HEK293 (cell line): Measurements from ENCODE around the gene SLC38A10.

ENCODE experiments used
- CTCF ChIA-PET: fragments of 350-600 bp; formaldehyde crosslinking; extraction: SDS; loops from one replicate; lab custom pipeline; 2021; ENCODE audit warnings: antibody characterized with exemption; lab: Yijun Ruan, JAX
- POLR2A ChIA-PET: fragments of 300-600 bp; formaldehyde crosslinking; extraction: SDS; loops from one replicate; lab custom pipeline; 2020; ENCODE audit warnings: antibody characterized with exemption, inconsistent platforms; lab: Yijun Ruan, JAX
- H3K27ac ChIP-seq: fragments of 200-500 bp; sonication (Bioruptor generic); 2 replicates; pipeline ENCODE4 v1.5.1; 2014; ENCODE audit warnings: low read depth, low read length, control low read depth, inconsistent platforms; ENCODE audit errors: extremely low read depth
- H3K36me3 ChIP-seq, 2 experiments: fragments of 200-500 bp in 1 of 2; sonication (Bioruptor generic) in 1 of 2; 1 replicate in 1 of 2; 2 replicates in 1 of 2; pipeline ENCODE4 v1.5.1; 2014 to 2017; ENCODE audit warnings: inconsistent platforms in 2 of 2, low read length in 2 of 2; ENCODE audit not compliant: control insufficient read depth in 2 of 2, insufficient read depth in 1 of 2
- H3K4me1 ChIP-seq: fragments of 200-500 bp; sonication (Bioruptor generic); 2 replicates; pipeline ENCODE4 v1.5.1; 2014; ENCODE audit warnings: mild to moderate bottlenecking, low read length, inconsistent platforms; ENCODE audit not compliant: control insufficient read depth, insufficient read depth
- H3K4me3 ChIP-seq: 2 replicates; pipeline ENCODE4 v1.5.1; 2011; ENCODE audit warnings: low read depth, mild to moderate bottlenecking, control low read depth, low read length, moderate library complexity
- H3K9me3 ChIP-seq: fragments of 200-500 bp; sonication (Bioruptor generic); 2 replicates; pipeline ENCODE4 v1.5.1; 2014; ENCODE audit warnings: low read depth, low read length, inconsistent platforms; ENCODE audit not compliant: control insufficient read depth, insufficient read depth
- EGR2 ChIP-seq: fragments of 450-650 bp; formaldehyde crosslinking; IDR thresholded peaks from 2 replicates; pipeline ENCODE4 v1.5.1; 2016; ENCODE audit warnings: low read depth, missing biosample characterization, missing genetic modification characterization
- GLIS1 ChIP-seq: fragments of 450-650 bp; formaldehyde crosslinking; IDR thresholded peaks from 2 replicates; pipeline ENCODE4 v1.5.1; 2016; ENCODE audit warnings: missing biosample characterization, missing genetic modification characterization
- HOXC10 ChIP-seq: sonication (generic); formaldehyde crosslinking; IDR thresholded peaks from 2 replicates; pipeline ENCODE4 v1.8.1; 2023; ENCODE audit warnings: mild to moderate bottlenecking, missing genetic modification reagents
- KLF8 ChIP-seq: fragments of 450-650 bp; formaldehyde crosslinking; IDR thresholded peaks from 2 replicates; pipeline ENCODE4 v1.5.1; 2016; ENCODE audit warnings: missing biosample characterization, missing genetic modification characterization
- REPIN1 ChIP-seq: fragments of 450-650 bp; formaldehyde crosslinking; IDR thresholded peaks from 2 replicates; pipeline ENCODE4 v1.5.1; 2017; ENCODE audit warnings: missing biosample characterization, missing genetic modification characterization, low read depth
- SP7 ChIP-seq: fragments of 450-650 bp; formaldehyde crosslinking; IDR thresholded peaks from 2 replicates; pipeline ENCODE4 v1.5.1; 2016; ENCODE audit warnings: missing biosample characterization, missing genetic modification characterization
- TCF7L2 ChIP-seq: IDR thresholded peaks from 2 replicates; pipeline ENCODE4 v1.6.1; 2011; ENCODE audit warnings: low read depth, mild to moderate bottlenecking, inconsistent platforms, low read length, moderate library complexity, borderline replicate concordance
- WT1 ChIP-seq: fragments of 450-650 bp; formaldehyde crosslinking; IDR thresholded peaks from 2 replicates; pipeline ENCODE4 v1.5.1; 2016; ENCODE audit warnings: missing biosample characterization, missing genetic modification characterization
- ZBTB20 ChIP-seq: fragments of 450-650 bp; formaldehyde crosslinking; IDR thresholded peaks from 2 replicates; pipeline ENCODE4 v1.5.1; 2016; ENCODE audit warnings: missing biosample characterization, missing genetic modification characterization
- ZBTB21 ChIP-seq: fragments of 450-650 bp; formaldehyde crosslinking; IDR thresholded peaks from 2 replicates; pipeline ENCODE4 v1.5.1; 2017; ENCODE audit warnings: missing biosample characterization, missing genetic modification characterization
- ZFP3 ChIP-seq: fragments of 450-650 bp; formaldehyde crosslinking; IDR thresholded peaks from 2 replicates; pipeline ENCODE4 v1.5.1; 2016; ENCODE audit warnings: low read depth, missing biosample characterization, missing genetic modification characterization
- ZFP37 ChIP-seq: fragments of 450-650 bp; formaldehyde crosslinking; IDR thresholded peaks from 2 replicates; pipeline ENCODE4 v1.5.1; 2016; ENCODE audit warnings: missing biosample characterization, missing genetic modification characterization
- ZNF19 ChIP-seq: fragments of 450-650 bp; formaldehyde crosslinking; IDR thresholded peaks from 2 replicates; pipeline ENCODE4; 2016; ENCODE audit warnings: missing biosample characterization, missing genetic modification characterization, low read depth
- ZNF214 ChIP-seq: fragments of 450-650 bp; formaldehyde crosslinking; IDR thresholded peaks from 2 replicates; pipeline ENCODE4 v1.5.1; 2017; ENCODE audit warnings: missing biosample characterization, mild to moderate bottlenecking, missing genetic modification characterization, borderline replicate concordance
- ZNF221 ChIP-seq: fragments of 450-650 bp; formaldehyde crosslinking; IDR thresholded peaks from 2 replicates; pipeline ENCODE4 v1.5.1; 2017; ENCODE audit warnings: missing biosample characterization, missing genetic modification characterization, borderline replicate concordance
- ZNF23 ChIP-seq: fragments of 450-650 bp; formaldehyde crosslinking; IDR thresholded peaks from 2 replicates; pipeline ENCODE4 v1.5.1; 2016; ENCODE audit warnings: missing biosample characterization, missing genetic modification characterization, borderline replicate concordance
- ZNF239 ChIP-seq: fragments of 450-650 bp; formaldehyde crosslinking; IDR thresholded peaks from 2 replicates; pipeline ENCODE4 v1.5.1; 2016; ENCODE audit warnings: missing biosample characterization, missing genetic modification characterization
- ZNF274 ChIP-seq, 2 experiments: fragments of 200-500 bp in 1 of 2; fragments of 450-650 bp in 1 of 2; sonication (Bioruptor generic) in 1 of 2; formaldehyde crosslinking in 1 of 2; IDR thresholded peaks; 2 replicates each; pipeline versions ENCODE4 v1.5.1 to v1.6.1; 2014 to 2016; ENCODE audit warnings: borderline replicate concordance in 1 of 2, inconsistent platforms in 1 of 2, low read length in 1 of 2, missing biosample characterization in 1 of 2, missing genetic modification characterization in 1 of 2
- ZNF335 ChIP-seq: fragments of 450-650 bp; formaldehyde crosslinking; conservative IDR thresholded peaks from 2 replicates; pipeline ENCODE4 v1.5.1; 2016; ENCODE audit warnings: missing biosample characterization, missing genetic modification characterization
- ZNF366 ChIP-seq: fragments of 450-650 bp; formaldehyde crosslinking; conservative IDR thresholded peaks from 2 replicates; pipeline ENCODE4 v1.5.1; 2016; ENCODE audit warnings: missing biosample characterization, missing genetic modification characterization
- ZNF394 ChIP-seq: fragments of 450-650 bp; formaldehyde crosslinking; IDR thresholded peaks from 2 replicates; pipeline ENCODE4 v1.5.1; 2016; ENCODE audit warnings: missing biosample characterization, missing genetic modification characterization, mild to moderate bottlenecking, moderate library complexity, borderline replicate concordance
- ZNF404 ChIP-seq: fragments of 450-650 bp; formaldehyde crosslinking; IDR thresholded peaks from 2 replicates; pipeline ENCODE4 v1.5.1; 2017; ENCODE audit warnings: missing biosample characterization, missing genetic modification characterization
- ZNF416 ChIP-seq: fragments of 450-650 bp; formaldehyde crosslinking; IDR thresholded peaks from 2 replicates; pipeline ENCODE4 v1.5.1; 2016; ENCODE audit warnings: missing biosample characterization, missing genetic modification characterization
- ZNF510 ChIP-seq: fragments of 450-650 bp; formaldehyde crosslinking; IDR thresholded peaks from 2 replicates; pipeline ENCODE4 v1.5.1; 2018; ENCODE audit warnings: mild to moderate bottlenecking, missing genetic modification characterization, missing biosample characterization; ENCODE audit not compliant: insufficient replicate concordance
- ZNF514 ChIP-seq: fragments of 450-650 bp; formaldehyde crosslinking; IDR thresholded peaks from 2 replicates; pipeline ENCODE4 v1.5.1; 2016; ENCODE audit warnings: missing biosample characterization, missing genetic modification characterization
- ZNF521 ChIP-seq: fragments of 450-650 bp; formaldehyde crosslinking; IDR thresholded peaks from 2 replicates; pipeline ENCODE4 v1.5.1; 2017; ENCODE audit warnings: missing biosample characterization, mild to moderate bottlenecking, missing genetic modification characterization
- ZNF530 ChIP-seq: fragments of 450-650 bp; formaldehyde crosslinking; IDR thresholded peaks from 2 replicates; pipeline ENCODE4 v1.5.1; 2016; ENCODE audit warnings: low read depth, missing biosample characterization, missing genetic modification characterization
- ZNF549 ChIP-seq: fragments of 450-650 bp; IDR thresholded peaks from 2 replicates; pipeline ENCODE4 v1.5.1; 2018; ENCODE audit warnings: missing biosample characterization, missing genetic modification characterization, mild to moderate bottlenecking, inconsistent platforms, moderate library complexity
- ZNF600 ChIP-seq: fragments of 450-650 bp; formaldehyde crosslinking; IDR thresholded peaks from 2 replicates; pipeline ENCODE4 v1.5.1; 2016; ENCODE audit warnings: missing biosample characterization, missing genetic modification characterization
- ZNF610 ChIP-seq: fragments of 450-650 bp; formaldehyde crosslinking; IDR thresholded peaks from 2 replicates; pipeline ENCODE4 v1.5.1; 2016; ENCODE audit warnings: missing biosample characterization, missing genetic modification characterization, borderline replicate concordance
- ZNF623 ChIP-seq: fragments of 450-650 bp; formaldehyde crosslinking; IDR thresholded peaks from 2 replicates; pipeline ENCODE4 v1.5.1; 2016; ENCODE audit warnings: missing biosample characterization, missing genetic modification characterization
- ZNF626 ChIP-seq: fragments of 450-650 bp; sonication (Bioruptor Pico); formaldehyde crosslinking; IDR thresholded peaks from 2 replicates; pipeline ENCODE4 v1.5.1; 2018; ENCODE audit warnings: missing biosample characterization, missing genetic modification characterization, inconsistent platforms
- ZNF701 ChIP-seq: fragments of 450-650 bp; formaldehyde crosslinking; IDR thresholded peaks from 2 replicates; pipeline ENCODE4 v1.5.1; 2016; ENCODE audit warnings: missing biosample characterization, missing genetic modification characterization
- ZNF707 ChIP-seq: fragments of 450-650 bp; formaldehyde crosslinking; IDR thresholded peaks from 2 replicates; pipeline ENCODE4 v1.5.1; 2016; ENCODE audit warnings: missing biosample characterization, missing genetic modification characterization
- ZNF843 ChIP-seq: fragments of 450-650 bp; formaldehyde crosslinking; IDR thresholded peaks from 2 replicates; pipeline ENCODE4 v1.5.1; 2016; ENCODE audit warnings: missing biosample characterization, missing genetic modification characterization
- ZSCAN23 ChIP-seq: fragments of 450-650 bp; formaldehyde crosslinking; IDR thresholded peaks from 2 replicates; pipeline ENCODE4 v1.5.1; 2016; ENCODE audit warnings: missing biosample characterization, missing genetic modification characterization
- TF ChIP-seq, protein P1 (sequence below): fragments of 450-650 bp; formaldehyde crosslinking; IDR thresholded peaks from 2 replicates; pipeline ENCODE4 v1.5.1; 2016; ENCODE audit warnings: missing biosample characterization, missing genetic modification characterization
- TF ChIP-seq, protein P2 (sequence below): fragments of 450-650 bp; formaldehyde crosslinking; IDR thresholded peaks from 2 replicates; pipeline ENCODE4 v1.5.1; 2016; ENCODE audit warnings: missing biosample characterization, missing genetic modification characterization

The SLC38A10 gene

DNA sequence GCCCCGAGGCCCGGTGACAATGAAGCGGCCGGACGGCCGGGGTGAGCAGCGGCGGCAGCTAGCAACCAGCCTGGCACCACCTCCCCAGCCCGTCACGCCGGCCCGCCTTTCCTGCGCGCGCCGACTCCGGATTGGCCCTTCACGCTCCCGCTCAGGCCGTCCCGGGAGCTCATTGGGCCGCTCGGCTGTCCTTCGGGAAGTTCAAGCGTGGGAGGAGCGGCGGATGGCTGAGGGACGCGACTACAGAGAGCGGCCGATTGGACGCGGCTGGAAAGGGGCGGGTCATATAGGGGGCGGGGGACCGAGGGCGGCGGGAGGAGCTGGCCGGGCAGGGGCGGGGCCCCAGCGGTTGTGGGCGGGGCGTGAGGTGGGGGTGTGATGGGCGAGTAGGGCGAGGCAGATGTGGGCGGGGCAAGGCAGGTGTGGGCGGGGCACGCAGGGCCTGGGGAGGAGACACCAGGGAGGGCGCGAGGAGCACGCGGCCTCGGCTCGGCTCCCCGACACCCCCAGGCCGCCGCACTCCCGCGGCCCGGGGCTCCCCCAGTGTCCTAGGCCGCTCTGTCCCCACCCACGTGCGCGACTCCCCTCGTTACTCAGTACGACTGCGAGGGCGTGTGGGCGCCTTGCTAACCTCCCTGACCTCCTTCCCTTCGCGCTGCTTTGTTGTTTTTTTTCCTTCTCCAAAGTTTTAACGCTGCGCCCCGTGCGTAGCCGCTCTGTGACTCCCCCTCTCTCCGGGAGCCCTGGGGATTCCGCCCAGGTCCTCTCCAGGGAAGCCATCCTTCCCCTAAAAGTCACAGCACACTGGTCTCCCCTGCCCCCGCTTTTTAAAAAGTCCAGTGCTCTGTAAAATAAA is 72.0 kb downstream of the SLC38A10 start, which contains the start of gene CEP131:
CEP131 (minus strand) TSS at position 60 of the 856 bp plus-strand sequence. CDS start 2,909 bp downstream, outside the sequence.
- peak within 1 kb of the TSS; percentile 78; the same call in 1 of the 2 replicates for H3K27ac ChIP-seq
- POLR2A ChIA-PET: interaction anchor here (0.6 to 1.3 kb wide), 35 partner anchors 10 to 769 kb away, joined by 3 to 55 read pairs (median 4); partner anchors contain the start of genes ARL16, BAHCC1, CCDC137 and HGS
- peak within 1 kb of the TSS; percentile 86 for H3K4me3 ChIP-seq
- H3K4me1 ChIP-seq: peaks cover 13% of the 10 kb centered on the region
- H3K36me3 ChIP-seq: peaks cover 0 to 19% of the 10 kb centered on the region in 2 experiments; a peak in 2 of 3 replicates
- CTCF ChIA-PET: interaction anchor here (0.6 to 1.0 kb wide), 5 partner anchors 9 to 780 kb away, joined by 3 read pairs; no protein-coding TSS in a partner anchor
- H3K9me3 ChIP-seq: no peaks in the 10 kb centered on the region
- TF ChIP-seq ZNF530 (tag by site-specific recombination) (no peak), ZNF416 (no peak), KLF8 (tag by site-specific recombination) (peak; percentile 98), ZFP37 (no peak), ZSCAN23 (no peak), ZNF510 (tag by site-specific recombination) (no peak), ZNF549 (tag by site-specific recombination) (no peak), ZNF623 (no peak), ZNF221 (tag by site-specific recombination) (no peak), ZNF514 (tag by site-specific recombination) (no peak), ZNF404 (tag by site-specific recombination) (no peak), ZNF274 (IDR thresholded peaks at IDR 0.05; ENCODE audit: low read length) (no peak), ZNF274 (tag by site-specific recombination; IDR thresholded peaks at IDR 0.05; ENCODE audit: borderline replicate concordance) (no peak), GLIS1 (tag by site-specific recombination) (peak; percentile 91), ZNF214 (tag by site-specific recombination) (no peak), ZNF707 (tag by site-specific recombination) (no peak), HOXC10 (CRISPR knock-in tag) (no peak), REPIN1 (peak; percentile 86; the same call in 1 of the 2 replicates), ZBTB21 (tag by site-specific recombination) (no peak), EGR2 (peak; percentile 93), ZNF843 (tag by site-specific recombination) (0 out of 2 replicates have a peak, but pooled peaks have one; percentile 23), TCF7L2 (no peak), ZNF521 (tag by site-specific recombination) (no peak), ZNF23 (tag by site-specific recombination) (no peak), SP7 (peak; percentile 75), ZBTB20 (peak; percentile 72; the same call in 1 of the 2 replicates), ZNF239 (tag by site-specific recombination) (peak; percentile 36; the same call in 1 of the 2 replicates), ZNF610 (tag by site-specific recombination) (peak; percentile 70; the same call in 1 of the 2 replicates), ZNF394 (tag by site-specific recombination) (no peak), WT1 (peak; percentile 71), ZNF335 (tag by site-specific recombination) (peak; percentile 70), ZNF366 (0 out of 2 replicates have a peak, but pooled peaks have one; percentile 24), ZNF600 (no peak), ZNF626 (tag by site-specific recombination) (no peak), ZNF701 (tag by site-specific recombination) (no peak), ZNF19 (tag by site-specific recombination) (no peak), ZFP3 (tag by site-specific recombination) (no peak)
- TF ChIP-seq, protein P1, sequence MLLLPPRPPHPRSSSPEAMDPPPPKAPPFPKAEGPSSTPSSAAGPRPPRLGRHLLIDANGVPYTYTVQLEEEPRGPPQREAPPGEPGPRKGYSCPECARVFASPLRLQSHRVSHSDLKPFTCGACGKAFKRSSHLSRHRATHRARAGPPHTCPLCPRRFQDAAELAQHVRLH (tag by site-specific recombination): no peak
- TF ChIP-seq, protein P2, sequence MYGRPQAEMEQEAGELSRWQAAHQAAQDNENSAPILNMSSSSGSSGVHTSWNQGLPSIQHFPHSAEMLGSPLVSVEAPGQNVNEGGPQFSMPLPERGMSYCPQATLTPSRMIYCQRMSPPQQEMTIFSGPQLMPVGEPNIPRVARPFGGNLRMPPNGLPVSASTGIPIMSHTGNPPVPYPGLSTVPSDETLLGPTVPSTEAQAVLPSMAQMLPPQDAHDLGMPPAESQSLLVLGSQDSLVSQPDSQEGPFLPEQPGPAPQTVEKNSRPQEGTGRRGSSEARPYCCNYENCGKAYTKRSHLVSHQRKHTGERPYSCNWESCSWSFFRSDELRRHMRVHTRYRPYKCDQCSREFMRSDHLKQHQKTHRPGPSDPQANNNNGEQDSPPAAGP (tag by site-specific recombination): peak; percentile 48
